LNCaP clone FGC (cell line): ENCODE results near the gene GTF3C2.

Experiments
- DNase-seq: peaks from one replicate; pipeline ENCODE4 v3.0.0-alpha.2; 2011; ENCODE audit warnings: low read depth
- H3K4me3 ChIP-seq: 2 replicates; pipeline ENCODE4 v1.5.1; 2011; ENCODE audit warnings: mild to moderate bottlenecking, low read depth, low read length, control low read depth
- CTCF ChIP-seq: IDR thresholded peaks from 2 replicates; pipeline ENCODE4 v1.5.1; 2012; ENCODE audit warnings: mild to moderate bottlenecking; ENCODE audit not compliant: control insufficient read depth, insufficient read depth; ENCODE audit errors: extremely low read depth

GTF3C2 gene

GRCh38 chr2:27370816-27371620 is 14.5 kb upstream of the GTF3C2 start:
- no peak for DNase-seq
- H3K4me3 ChIP-seq: peak overlapping the region; percentile 92
- no peak for TF ChIP-seq CTCF

GRCh38 chr2:27370026-27370815 is 13.7 kb upstream of the GTF3C2 start, which contains the start of the genes EIF2B4 and SNX17:
Gene EIF2B4, minus strand, starts transcription at chr2:27370338. Its CDS starts 24 bp downstream, at chr2:27370314.
Gene SNX17, plus strand, starts transcription at chr2:27370616. Its CDS starts 128 bp downstream, at chr2:27370744.
- DNase-seq: peak; percentile 96
- peak within 1 kb of the TSS; percentile 92 for H3K4me3 ChIP-seq
- peak; percentile 99 for TF ChIP-seq CTCF

GRCh38 chr2:27369471-27370025 is 13.0 kb upstream of the GTF3C2 start:
- peak overlapping the region; percentile 92 for H3K4me3 ChIP-seq
- TF ChIP-seq CTCF: no peak
- no peak for DNase-seq

GRCh38 chr2:27363933-27364332 is 7.4 kb upstream of the GTF3C2 start:
- TF ChIP-seq CTCF: no peak
- DNase-seq: no peak
- H3K4me3 ChIP-seq: no peak overlapping the region

GRCh38 chr2:27362678-27363420 is 6.3 kb upstream of the GTF3C2 start:
- no peak overlapping the region for H3K4me3 ChIP-seq
- DNase-seq: no peak
- TF ChIP-seq CTCF: no peak

GRCh38 chr2:27356056-27356381 is 545 bp downstream of the GTF3C2 start:
- DNase-seq: no peak
- no peak for TF ChIP-seq CTCF

More at GRCh38 chr2:27356056-27356381, 545 bp downstream of the GTF3C2 start:
- H3K4me3 ChIP-seq: peak overlapping the region; percentile 88
